Liver (tissue), 9 donors: ENCODE results near the gene ZNF496. TPM values are rescaled to one million over a fixed set of nuclear protein-coding genes. Genes with fewer than 3 reads are reported as not detected.

Source experiments
- DNase-seq: peaks from one replicate; pipeline ENCODE4 v3.0.0-alpha.2; 2017; ENCODE audit warnings: low spot score
- H3K27ac ChIP-seq, 2 donors: one replicate each; pipeline ENCODE4 v1.7.0; 2013; ENCODE audit warnings: inconsistent platforms in 2 of 2, low read length in 2 of 2, control low read depth in 1 of 2, low read depth in 1 of 2, mild to moderate bottlenecking in 1 of 2
- H3K27me3 ChIP-seq, 4 donors: one replicate each; pipeline versions ENCODE4 v1.6.1 to v1.7.0; 2013; ENCODE audit warnings: low read length in 3 of 4, inconsistent platforms in 1 of 4, mild to moderate bottlenecking in 1 of 4, moderate library complexity in 1 of 4; ENCODE audit not compliant: control insufficient read depth in 4 of 4, insufficient read depth in 4 of 4
- H3K36me3 ChIP-seq, 4 donors: one replicate each; pipeline versions ENCODE4 v1.6.1 to v1.7.0; 2013; ENCODE audit warnings: low read length in 3 of 4, mild to moderate bottlenecking in 3 of 4, low read depth in 1 of 4, moderate library complexity in 1 of 4; ENCODE audit not compliant: control insufficient read depth in 4 of 4, insufficient read depth in 3 of 4
- H3K4me1 ChIP-seq, 4 donors: one replicate each; pipeline versions ENCODE4 v1.6.1 to v1.7.0; 2013; ENCODE audit warnings: low read length in 3 of 4, mild to moderate bottlenecking in 3 of 4, moderate library complexity in 1 of 4; ENCODE audit not compliant: control insufficient read depth in 4 of 4, insufficient read depth in 4 of 4
- H3K4me3 ChIP-seq, 3 donors: one replicate each; pipeline versions ENCODE4 v1.6.1 to v1.7.0; 2013; ENCODE audit warnings: low read length in 3 of 3, control low read depth in 1 of 3, low read depth in 1 of 3, mild to moderate bottlenecking in 1 of 3
- H3K9ac ChIP-seq, 2 donors: one replicate each; pipeline ENCODE4 v1.7.0; 2013; ENCODE audit warnings: low read length in 2 of 2, mild to moderate bottlenecking in 2 of 2, moderate library complexity in 2 of 2, control low read depth in 1 of 2, low read depth in 1 of 2
- H3K9me3 ChIP-seq, 4 donors: one replicate each; pipeline versions ENCODE4 v1.6.1 to v1.7.0; 2013; ENCODE audit warnings: low read length in 3 of 4; ENCODE audit not compliant: control insufficient read depth in 4 of 4
- EGR1 ChIP-seq, 2 donors: IDR thresholded peaks; 2 replicates each; pipeline ENCODE4 v1.6.1; 2016 to 2018; ENCODE audit warnings: antibody characterized with exemption in 2 of 2, low read depth in 2 of 2
- FOXA1 ChIP-seq: IDR thresholded peaks from 2 replicates; pipeline ENCODE4 v1.6.1; 2016; ENCODE audit warnings: antibody characterized with exemption
- FOXA2 ChIP-seq: IDR thresholded peaks from 2 replicates; pipeline ENCODE4 v1.6.1; 2016; ENCODE audit warnings: antibody characterized with exemption
- GABPA ChIP-seq, 2 donors: IDR thresholded peaks in 1 of 2; conservative IDR thresholded peaks in 1 of 2; 2 replicates each; pipeline ENCODE4 v1.6.1; 2016; ENCODE audit warnings: antibody characterized with exemption in 2 of 2, mild to moderate bottlenecking in 1 of 2, moderate library complexity in 1 of 2
- HNF4A ChIP-seq, 2 donors: conservative IDR thresholded peaks; 2 replicates each; pipeline ENCODE4 v1.6.1; 2016; ENCODE audit warnings: antibody characterized with exemption in 2 of 2, mild to moderate bottlenecking in 2 of 2
- HNF4G ChIP-seq: IDR thresholded peaks from 2 replicates; pipeline ENCODE4 v1.6.1; 2016; ENCODE audit warnings: antibody characterized with exemption
- JUND ChIP-seq, 2 donors: IDR thresholded peaks; 2 replicates each; pipeline ENCODE4 v1.6.1; 2016; ENCODE audit warnings: antibody characterized with exemption in 2 of 2
- MAX ChIP-seq: IDR thresholded peaks from 2 replicates; pipeline ENCODE4 v1.6.1; 2016; ENCODE audit warnings: antibody characterized with exemption
- NR2F2 ChIP-seq: IDR thresholded peaks from 2 replicates; pipeline ENCODE4 v1.6.1; 2016; ENCODE audit warnings: antibody characterized with exemption
- RAD21 ChIP-seq, 2 donors: IDR thresholded peaks; 2 replicates each; pipeline ENCODE4 v1.6.1; 2016; ENCODE audit warnings: antibody characterized with exemption in 2 of 2, mild to moderate bottlenecking in 2 of 2
- RXRA ChIP-seq, 2 donors: IDR thresholded peaks; 2 replicates each; pipeline ENCODE4 v1.6.1; 2017 to 2018; ENCODE audit warnings: antibody characterized with exemption in 2 of 2, mild to moderate bottlenecking in 1 of 2
- TAF1 ChIP-seq: conservative IDR thresholded peaks from 2 replicates; pipeline ENCODE4 v1.6.1; 2016; ENCODE audit warnings: antibody characterized with exemption, mild to moderate bottlenecking
- YY1 ChIP-seq: IDR thresholded peaks from 2 replicates; pipeline ENCODE4 v1.6.1; 2016; ENCODE audit warnings: antibody characterized with exemption, mild to moderate bottlenecking
- WGBS: extraction: QIAGEN DNeasy Blood & Tissue Kit; methylation state at CpG from one replicate; pipeline ENCODE4 v1.1.7; 2013; 5-methylcytosine and 5-hydroxymethylcytosine counted together
- polyA plus RNA-seq, 2 donors: library from polyadenylated mRNA; stranded (reverse) in 1 of 2; unstranded in 1 of 2; fragments of 200-250 nt in 1 of 2; fragments of >200 nt in 1 of 2; fragmentation: Nextera tagmentation in 1 of 2; extraction: Ambion mirVana in 1 of 2; gene quantifications; one replicate each; pipeline versions ENCODE4 v1.2.1 to v1.2.3, GENCODE V29; 2013 to 2015
- total RNA-seq, 2 donors: library from RNA; depleted of rRNA; stranded (reverse); fragments of >200 nt; gene quantifications; one replicate each; pipeline ENCODE4 v1.2.3, GENCODE V29; 2014
- TF ChIP-seq, protein P1 (sequence below): fragments of 150-350 bp; IDR thresholded peaks from 2 replicates; pipeline ENCODE4 v1.5.1; 2017; ENCODE audit warnings: improper control_type of control experiment, low read depth, low read length; ENCODE audit not compliant: missing input control
- TF ChIP-seq, protein P2 (sequence below): IDR thresholded peaks from 2 replicates; pipeline ENCODE4 v1.6.1; 2016; ENCODE audit warnings: antibody characterized with exemption
- TF ChIP-seq, protein P3 (sequence below): IDR thresholded peaks from 2 replicates; pipeline ENCODE4 v1.6.1; 2016; ENCODE audit warnings: antibody characterized with exemption
- donor health status: healthy.
- donor health status: healthy.
- donor health status: healthy.
- donor health status: healthy.
- donor health status: healthy.

The ZNF496 gene
- total and polyA plus RNA-seq, 4 donors, result 0.93 to 7.5 (median 4.7) TPM

DNA sequence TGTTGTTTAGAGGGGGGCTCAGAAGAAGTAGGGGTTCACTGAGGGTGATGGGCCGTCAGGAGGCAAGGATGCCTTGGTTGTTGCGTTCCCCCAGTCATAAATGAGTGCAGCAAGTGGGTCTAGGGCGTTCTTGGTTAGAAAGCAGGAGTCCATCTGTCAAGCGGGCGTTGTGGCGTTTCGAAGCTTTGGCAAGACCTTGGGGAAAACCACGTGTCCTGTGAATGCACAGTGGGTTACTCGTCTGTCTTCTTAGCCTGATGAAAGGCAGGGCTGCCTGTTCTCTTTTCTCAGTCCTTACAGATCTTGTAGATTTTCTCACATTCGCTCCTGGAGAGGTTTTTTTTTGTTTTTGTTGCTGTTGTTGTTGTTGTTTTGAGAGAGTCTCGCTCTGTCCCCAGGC lies 6.3 kb upstream of the ZNF496 start:
- Histone ChIP-seq H3K27ac (no peak overlapping the region), H3K4me1 (no peaks in the 10 kb centered on the region), H3K4me3 (no peak overlapping the region), H3K9me3 (no peaks in the 10 kb centered on the region), H3K27me3 (no peaks in the 10 kb centered on the region), H3K36me3 (no peaks in the 10 kb centered on the region), H3K9ac (no peak overlapping the region)
- DNase-seq, result no peak
- TF ChIP-seq EGR1 (IDR thresholded peaks at IDR 0.05; ENCODE audit: low read depth in 2 of 2), result no peak
- TF ChIP-seq HNF4A (conservative IDR thresholded peaks at IDR 0.05), result no peak
- no peak for TF ChIP-seq TAF1
- no peak for TF ChIP-seq GABPA (IDR thresholded peaks at IDR 0.05 in 1 of 2, conservative IDR thresholded peaks at IDR 0.05 in 1 of 2)
- no peak for TF ChIP-seq NR2F2
- TF ChIP-seq JUND (IDR thresholded peaks at IDR 0.05), result no peak
- TF ChIP-seq, protein P1, sequence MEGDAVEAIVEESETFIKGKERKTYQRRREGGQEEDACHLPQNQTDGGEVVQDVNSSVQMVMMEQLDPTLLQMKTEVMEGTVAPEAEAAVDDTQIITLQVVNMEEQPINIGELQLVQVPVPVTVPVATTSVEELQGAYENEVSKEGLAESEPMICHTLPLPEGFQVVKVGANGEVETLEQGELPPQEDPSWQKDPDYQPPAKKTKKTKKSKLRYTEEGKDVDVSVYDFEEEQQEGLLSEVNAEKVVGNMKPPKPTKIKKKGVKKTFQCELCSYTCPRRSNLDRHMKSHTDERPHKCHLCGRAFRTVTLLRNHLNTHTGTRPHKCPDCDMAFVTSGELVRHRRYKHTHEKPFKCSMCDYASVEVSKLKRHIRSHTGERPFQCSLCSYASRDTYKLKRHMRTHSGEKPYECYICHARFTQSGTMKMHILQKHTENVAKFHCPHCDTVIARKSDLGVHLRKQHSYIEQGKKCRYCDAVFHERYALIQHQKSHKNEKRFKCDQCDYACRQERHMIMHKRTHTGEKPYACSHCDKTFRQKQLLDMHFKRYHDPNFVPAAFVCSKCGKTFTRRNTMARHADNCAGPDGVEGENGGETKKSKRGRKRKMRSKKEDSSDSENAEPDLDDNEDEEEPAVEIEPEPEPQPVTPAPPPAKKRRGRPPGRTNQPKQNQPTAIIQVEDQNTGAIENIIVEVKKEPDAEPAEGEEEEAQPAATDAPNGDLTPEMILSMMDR, result no peak
- TF ChIP-seq RAD21 (IDR thresholded peaks at IDR 0.05), result no peak
- TF ChIP-seq, protein P2, sequence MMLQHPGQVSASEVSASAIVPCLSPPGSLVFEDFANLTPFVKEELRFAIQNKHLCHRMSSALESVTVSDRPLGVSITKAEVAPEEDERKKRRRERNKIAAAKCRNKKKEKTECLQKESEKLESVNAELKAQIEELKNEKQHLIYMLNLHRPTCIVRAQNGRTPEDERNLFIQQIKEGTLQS, result no peak
- TF ChIP-seq RXRA (IDR thresholded peaks at IDR 0.05), result no peak
- TF ChIP-seq FOXA2, result no peak
- WGBS, result 91% methylated on average over 11 of the region's 11 CpGs

GRCh38 chr1:247337250-247337746 lies 5.6 kb upstream of the ZNF496 start:
- Histone ChIP-seq H3K4me1 (peaks cover 0 to 6% (median 2%) of the 10 kb centered on the region in 4 donors), H3K9ac (no peak overlapping the region), H3K4me3 (no peak overlapping the region), H3K9me3 (no peaks in the 10 kb centered on the region), H3K36me3 (no peaks in the 10 kb centered on the region), H3K27ac (no peak overlapping the region), H3K27me3 (no peaks in the 10 kb centered on the region)
- DNase-seq, result no peak
- TF ChIP-seq NR2F2, result no peak
- TF ChIP-seq FOXA1, result no peak
- TF ChIP-seq JUND (IDR thresholded peaks at IDR 0.05), result no peak
- TF ChIP-seq, protein P3, sequence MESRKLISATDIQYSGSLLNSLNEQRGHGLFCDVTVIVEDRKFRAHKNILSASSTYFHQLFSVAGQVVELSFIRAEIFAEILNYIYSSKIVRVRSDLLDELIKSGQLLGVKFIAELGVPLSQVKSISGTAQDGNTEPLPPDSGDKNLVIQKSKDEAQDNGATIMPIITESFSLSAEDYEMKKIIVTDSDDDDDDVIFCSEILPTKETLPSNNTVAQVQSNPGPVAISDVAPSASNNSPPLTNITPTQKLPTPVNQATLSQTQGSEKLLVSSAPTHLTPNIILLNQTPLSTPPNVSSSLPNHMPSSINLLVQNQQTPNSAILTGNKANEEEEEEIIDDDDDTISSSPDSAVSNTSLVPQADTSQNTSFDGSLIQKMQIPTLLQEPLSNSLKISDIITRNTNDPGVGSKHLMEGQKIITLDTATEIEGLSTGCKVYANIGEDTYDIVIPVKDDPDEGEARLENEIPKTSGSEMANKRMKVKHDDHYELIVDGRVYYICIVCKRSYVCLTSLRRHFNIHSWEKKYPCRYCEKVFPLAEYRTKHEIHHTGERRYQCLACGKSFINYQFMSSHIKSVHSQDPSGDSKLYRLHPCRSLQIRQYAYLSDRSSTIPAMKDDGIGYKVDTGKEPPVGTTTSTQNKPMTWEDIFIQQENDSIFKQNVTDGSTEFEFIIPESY, result no peak
- TF ChIP-seq, protein P1, result no peak
- no peak for TF ChIP-seq HNF4G
- TF ChIP-seq YY1, result no peak
- TF ChIP-seq, protein P2, result no peak
- no peak for TF ChIP-seq MAX
- TF ChIP-seq RXRA (IDR thresholded peaks at IDR 0.05), result no peak
- no peak for TF ChIP-seq FOXA2
- 82% methylated on average over 10 of the region's 10 CpGs for WGBS
